Vagina (tissue), 2 donors: ENCODE data around the gene DDIAS. TPM values are rescaled to one million over a fixed set of nuclear protein-coding genes. Genes with fewer than 3 reads are reported as not detected.

ENCODE experiments used
- DNase-seq, 2 donors: peaks; one replicate each; pipeline ENCODE4 v3.0.0-alpha.2; 2017; ENCODE audit errors: extremely low spot score in 2 of 2
- H3K27ac ChIP-seq: fragments of 200-600 bp; sonication (generic); one replicate; pipeline ENCODE4 v1.5.1; 2019
- H3K27me3 ChIP-seq: fragments of 200-600 bp; sonication (generic); one replicate; pipeline ENCODE4 v1.5.1; 2019
- H3K36me3 ChIP-seq, 2 donors: fragments of 200-600 bp; sonication (generic); one replicate each; pipeline ENCODE4 v1.5.1; 2017 to 2019
- H3K4me1 ChIP-seq: fragments of 200-600 bp; sonication (generic); one replicate; pipeline ENCODE4 v1.5.1; 2019
- H3K4me3 ChIP-seq, 2 donors: fragments of 200-600 bp; sonication (generic); 1 replicate in 1 of 2; 2 replicates in 1 of 2; pipeline ENCODE4 v1.5.1; 2016 to 2019
- H3K9me3 ChIP-seq: fragments of 200-600 bp; sonication (generic); one replicate; pipeline ENCODE4 v1.5.1; 2019
- POLR2A ChIP-seq, 2 donors: fragments of 450-650 bp; IDR thresholded peaks; one replicate each; pipeline ENCODE4 v1.6.1; 2017; ENCODE audit warnings: antibody characterized with exemption in 2 of 2, mild to moderate bottlenecking in 2 of 2, moderate library complexity in 2 of 2
- POLR2AphosphoS5 ChIP-seq, 2 donors: sonication (generic); formaldehyde crosslinking; IDR thresholded peaks; one replicate each; pipeline ENCODE4 v1.9.0; 2017; ENCODE audit warnings: antibody characterized with exemption in 2 of 2, mild to moderate bottlenecking in 2 of 2, low read depth in 1 of 2; ENCODE audit not compliant: insufficient read depth in 1 of 2
- intact Hi-C: fragments of 100-400 bp; cut with DNase I; formaldehyde crosslinking; loops from one replicate; pipeline ENCODE4 v1.15.1; 2023
- total RNA-seq: library from RNA; depleted of rRNA; stranded (reverse); fragments of >200 nt; gene quantifications from one replicate; pipeline ENCODE4 v1.2.3, GENCODE V29; 2016
- TF ChIP-seq, protein P1 (sequence below), 3 experiments: fragments of 450-650 bp in 2 of 3; fragments of 200-600 bp in 1 of 3; sonication (generic) in 1 of 3; IDR thresholded peaks; one replicate each; pipeline ENCODE4 v1.5.1; 2017 to 2019; ENCODE audit warnings: antibody characterized with exemption in 3 of 3, mild to moderate bottlenecking in 2 of 3, moderate library complexity in 2 of 3

The DDIAS gene
- total RNA-seq, 1 donor from 2014 or later = 1.5 TPM

DNA sequence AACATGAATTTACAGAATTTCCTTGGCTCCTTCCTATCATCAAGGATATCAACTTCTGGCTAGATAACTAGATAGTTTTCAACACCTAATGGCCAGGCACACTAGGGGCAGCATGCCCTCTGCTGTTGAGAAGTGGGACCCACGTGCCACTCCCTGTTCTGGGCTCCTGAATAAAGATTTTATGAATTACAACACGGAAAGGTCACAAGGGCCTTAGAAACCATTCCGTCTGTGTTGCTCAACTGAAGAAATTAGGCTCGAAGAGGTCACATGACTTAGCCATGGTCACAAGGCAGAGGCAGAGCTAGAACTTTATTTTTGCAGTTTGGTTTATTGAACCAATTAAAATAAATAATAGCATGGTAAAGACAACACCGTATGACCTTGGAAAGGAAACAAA, 37.3 kb upstream of the DDIAS start:
- Histone ChIP-seq H3K9me3 (no peaks in the 10 kb centered on the region), H3K36me3 (no peaks in the 10 kb centered on the region), H3K27ac (peak overlapping the region; percentile 18), H3K27me3 (no peaks in the 10 kb centered on the region), H3K4me1 (peaks cover 40% of the 10 kb centered on the region), H3K4me3 (no peak overlapping the region)
- TF ChIP-seq, protein P1, sequence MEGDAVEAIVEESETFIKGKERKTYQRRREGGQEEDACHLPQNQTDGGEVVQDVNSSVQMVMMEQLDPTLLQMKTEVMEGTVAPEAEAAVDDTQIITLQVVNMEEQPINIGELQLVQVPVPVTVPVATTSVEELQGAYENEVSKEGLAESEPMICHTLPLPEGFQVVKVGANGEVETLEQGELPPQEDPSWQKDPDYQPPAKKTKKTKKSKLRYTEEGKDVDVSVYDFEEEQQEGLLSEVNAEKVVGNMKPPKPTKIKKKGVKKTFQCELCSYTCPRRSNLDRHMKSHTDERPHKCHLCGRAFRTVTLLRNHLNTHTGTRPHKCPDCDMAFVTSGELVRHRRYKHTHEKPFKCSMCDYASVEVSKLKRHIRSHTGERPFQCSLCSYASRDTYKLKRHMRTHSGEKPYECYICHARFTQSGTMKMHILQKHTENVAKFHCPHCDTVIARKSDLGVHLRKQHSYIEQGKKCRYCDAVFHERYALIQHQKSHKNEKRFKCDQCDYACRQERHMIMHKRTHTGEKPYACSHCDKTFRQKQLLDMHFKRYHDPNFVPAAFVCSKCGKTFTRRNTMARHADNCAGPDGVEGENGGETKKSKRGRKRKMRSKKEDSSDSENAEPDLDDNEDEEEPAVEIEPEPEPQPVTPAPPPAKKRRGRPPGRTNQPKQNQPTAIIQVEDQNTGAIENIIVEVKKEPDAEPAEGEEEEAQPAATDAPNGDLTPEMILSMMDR (IDR thresholded peaks at IDR 0.05) = peak in 2 of 3 experiments; percentile 26 to 52
- TF ChIP-seq POLR2AphosphoS5 (IDR thresholded peaks at IDR 0.05; ENCODE audit: insufficient read depth in 1 of 2, low read depth in 1 of 2) = peak in 1 of 2 donors; percentile 78
- no peak for TF ChIP-seq POLR2A (IDR thresholded peaks at IDR 0.05)
- intact Hi-C loops = loop anchor here (5.0 kb wide), 1 partner anchor 142 kb away; no protein-coding TSS in a partner anchor
- no peak for DNase-seq

DNA sequence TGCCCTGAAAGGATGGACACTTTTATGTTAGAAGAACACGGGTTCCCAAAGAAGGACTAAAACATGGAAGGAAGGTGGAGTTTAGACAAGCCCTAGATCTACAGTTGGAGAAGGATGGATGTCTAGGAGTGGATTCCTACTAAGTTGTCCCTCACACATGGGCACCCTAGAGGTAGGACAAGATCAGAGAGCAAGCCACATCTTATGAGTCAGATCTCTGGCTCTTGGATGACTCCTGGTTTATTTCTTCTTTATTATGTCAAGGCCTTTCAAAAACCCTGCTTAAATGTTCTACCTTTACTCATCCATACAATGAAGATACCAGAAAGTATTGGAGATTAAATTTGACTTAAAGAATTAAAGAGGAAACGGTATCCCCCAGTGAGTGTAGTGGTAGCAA, 35.7 kb upstream of the DDIAS start:
- intact Hi-C loops = no loop called here
- Histone ChIP-seq H3K27me3 (no peaks in the 10 kb centered on the region), H3K27ac (no peak overlapping the region), H3K9me3 (no peaks in the 10 kb centered on the region), H3K4me1 (peaks cover 56% of the 10 kb centered on the region), H3K36me3 (no peaks in the 10 kb centered on the region), H3K4me3 (no peak overlapping the region)
- no peak for DNase-seq
- TF ChIP-seq POLR2AphosphoS5 (IDR thresholded peaks at IDR 0.05; ENCODE audit: insufficient read depth in 1 of 2, low read depth in 1 of 2) (no peak), POLR2A (IDR thresholded peaks at IDR 0.05) (no peak)
- TF ChIP-seq, protein P1 (IDR thresholded peaks at IDR 0.05) = no peak

DNA sequence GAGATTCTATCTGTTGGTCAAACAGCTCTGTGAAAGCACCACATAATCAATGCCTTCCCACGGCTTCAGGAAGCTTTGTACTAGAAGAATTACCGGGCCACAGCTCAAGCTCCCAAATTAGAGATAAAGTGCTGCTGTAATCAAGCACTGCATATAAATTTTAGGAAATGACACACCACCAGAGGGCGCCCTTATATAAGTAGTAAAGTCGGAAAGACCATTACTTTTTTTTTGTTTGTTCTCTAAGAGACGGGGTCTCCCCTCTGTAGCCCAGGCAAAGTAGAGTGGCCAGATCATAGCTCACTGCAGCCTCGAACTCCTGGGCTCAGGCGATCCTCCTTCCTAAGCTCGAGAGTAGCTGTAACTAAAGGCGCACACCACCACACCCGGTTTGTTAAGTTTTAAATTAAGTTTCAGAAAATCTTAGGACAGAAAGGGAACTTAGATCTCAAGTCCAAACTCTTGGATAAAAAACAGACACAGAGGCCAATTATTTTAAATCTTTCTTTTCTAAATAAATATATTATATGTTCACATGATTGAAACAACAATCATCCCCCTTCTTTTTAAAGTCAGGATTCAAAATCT, 33.9 kb upstream of the DDIAS start:
- intact Hi-C loops = no loop called here
- DNase-seq = no peak
- peak overlapping the region in 1 of 2 donors; percentile 17 for H3K4me3 ChIP-seq

GRCh38 chr11:82869657-82870056, 31.9 kb upstream of the DDIAS start:
- H3K27ac ChIP-seq = peak overlapping the region; percentile 34
- no peaks in the 10 kb centered on the region for H3K9me3 ChIP-seq
- no peaks in the 10 kb centered on the region for H3K27me3 ChIP-seq
- no peak for DNase-seq
- no peak overlapping the region for H3K4me3 ChIP-seq
- intact Hi-C loops = no loop called here
- H3K36me3 ChIP-seq = no peaks in the 10 kb centered on the region
- TF ChIP-seq, protein P1 (IDR thresholded peaks at IDR 0.05) = no peak
- TF ChIP-seq POLR2AphosphoS5 (IDR thresholded peaks at IDR 0.05; ENCODE audit: insufficient read depth in 1 of 2, low read depth in 1 of 2) = peak in 1 of 2 donors; percentile 78
- no peak for TF ChIP-seq POLR2A (IDR thresholded peaks at IDR 0.05)
- H3K4me1 ChIP-seq = peaks cover 65% of the 10 kb centered on the region

More for the DNA sequence above, 33.9 kb upstream of the DDIAS start:
- TF ChIP-seq, protein P1 (IDR thresholded peaks at IDR 0.05) = peak; percentile 60 to 78 (median 63)
- TF ChIP-seq POLR2A (IDR thresholded peaks at IDR 0.05) = no peak
- peak in 1 of 2 donors; percentile 37 for TF ChIP-seq POLR2AphosphoS5 (IDR thresholded peaks at IDR 0.05; ENCODE audit: insufficient read depth in 1 of 2, low read depth in 1 of 2)
- Histone ChIP-seq H3K27me3 (no peaks in the 10 kb centered on the region), H3K4me1 (peaks cover 68% of the 10 kb centered on the region), H3K27ac (peak overlapping the region; percentile 42), H3K36me3 (no peaks in the 10 kb centered on the region), H3K9me3 (no peaks in the 10 kb centered on the region)

GRCh38 chr11:82871646-82872045, 29.9 kb upstream of the DDIAS start:
- H3K9me3 ChIP-seq = no peaks in the 10 kb centered on the region
- intact Hi-C loops = no loop called here
- no peak overlapping the region for H3K27ac ChIP-seq
- H3K4me1 ChIP-seq = peaks cover 60% of the 10 kb centered on the region
- H3K27me3 ChIP-seq = no peaks in the 10 kb centered on the region
- DNase-seq = no peak
- no peaks in the 10 kb centered on the region for H3K36me3 ChIP-seq
- H3K4me3 ChIP-seq = no peak overlapping the region
- TF ChIP-seq POLR2AphosphoS5 (IDR thresholded peaks at IDR 0.05; ENCODE audit: insufficient read depth in 1 of 2, low read depth in 1 of 2) (no peak), POLR2A (IDR thresholded peaks at IDR 0.05) (no peak)
- TF ChIP-seq, protein P1 (IDR thresholded peaks at IDR 0.05) = no peak
